ENCODE data around the gene PPM1H.

DNA sequence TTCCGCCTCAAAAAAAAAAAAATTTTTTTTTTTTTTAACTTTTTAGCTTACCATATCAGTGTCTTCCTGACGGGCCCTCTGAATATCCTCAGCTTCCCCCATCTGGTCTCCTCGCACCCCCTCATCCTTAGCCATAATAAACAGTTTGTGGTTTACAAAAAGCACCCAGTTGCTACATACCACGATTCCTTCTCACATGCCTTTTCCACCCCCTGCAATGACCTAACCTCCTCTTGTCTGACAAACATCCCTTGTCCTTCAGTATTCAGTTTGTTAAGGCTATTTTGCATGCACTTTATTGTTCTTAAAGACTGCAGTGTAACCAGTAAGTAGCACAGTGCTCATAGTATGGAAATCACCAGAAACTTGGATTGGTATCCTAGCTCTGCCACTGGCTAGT, 88.5 kb downstream of the PPM1H start:
- TF ChIP-seq, protein P1, sequence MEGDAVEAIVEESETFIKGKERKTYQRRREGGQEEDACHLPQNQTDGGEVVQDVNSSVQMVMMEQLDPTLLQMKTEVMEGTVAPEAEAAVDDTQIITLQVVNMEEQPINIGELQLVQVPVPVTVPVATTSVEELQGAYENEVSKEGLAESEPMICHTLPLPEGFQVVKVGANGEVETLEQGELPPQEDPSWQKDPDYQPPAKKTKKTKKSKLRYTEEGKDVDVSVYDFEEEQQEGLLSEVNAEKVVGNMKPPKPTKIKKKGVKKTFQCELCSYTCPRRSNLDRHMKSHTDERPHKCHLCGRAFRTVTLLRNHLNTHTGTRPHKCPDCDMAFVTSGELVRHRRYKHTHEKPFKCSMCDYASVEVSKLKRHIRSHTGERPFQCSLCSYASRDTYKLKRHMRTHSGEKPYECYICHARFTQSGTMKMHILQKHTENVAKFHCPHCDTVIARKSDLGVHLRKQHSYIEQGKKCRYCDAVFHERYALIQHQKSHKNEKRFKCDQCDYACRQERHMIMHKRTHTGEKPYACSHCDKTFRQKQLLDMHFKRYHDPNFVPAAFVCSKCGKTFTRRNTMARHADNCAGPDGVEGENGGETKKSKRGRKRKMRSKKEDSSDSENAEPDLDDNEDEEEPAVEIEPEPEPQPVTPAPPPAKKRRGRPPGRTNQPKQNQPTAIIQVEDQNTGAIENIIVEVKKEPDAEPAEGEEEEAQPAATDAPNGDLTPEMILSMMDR (IDR thresholded peaks at IDR 0.05): no peak
- no peak for TF ChIP-seq POLR2A (IDR thresholded peaks at IDR 0.05)
